SK-N-MC (cell line): Measurements from ENCODE around the gene PIGA.
"Not testable (repeated sequence)": the region's sequence is repeated elsewhere in the genome, so short reads cannot be mapped to it uniquely, and the experiment has no call there.

Experiments
- DNase-seq: peaks from one replicate; pipeline ENCODE4 v3.0.0-alpha.2; 2011; ENCODE audit warnings: low read depth, low spot score
- H3K27ac ChIP-seq: fragments of 200-600 bp; sonication (generic); 2 replicates; pipeline ENCODE4 v1.5.1; 2016; ENCODE audit warnings: mixed run types
- H3K36me3 ChIP-seq: fragments of 200-600 bp; sonication (generic); 2 replicates; pipeline ENCODE4 v1.6.1; 2017; ENCODE audit warnings: antibody characterized with exemption, low read length, mixed read lengths; ENCODE audit not compliant: insufficient read depth
- H3K4me3 ChIP-seq: fragments of 200-600 bp; sonication (generic); 2 replicates; pipeline ENCODE4 v1.5.1; 2016
- H3K9ac ChIP-seq: fragments of 200-600 bp; sonication (generic); 2 replicates; pipeline ENCODE4 v1.8.0; 2017; ENCODE audit warnings: mixed run types, mixed read lengths; ENCODE audit not compliant: insufficient read length
- H3K9me3 ChIP-seq: fragments of 200-600 bp; sonication (generic); 2 replicates; pipeline ENCODE4 v1.6.1; 2017; ENCODE audit warnings: low read depth, mild to moderate bottlenecking, antibody characterized with exemption, low read length, moderate library complexity, mixed read lengths
- EZH2 ChIP-seq: fragments of 200-600 bp; sonication (generic); IDR thresholded peaks from one replicate; pipeline ENCODE4 v1.6.1; 2017; ENCODE audit warnings: antibody characterized with exemption
- FOXP2 ChIP-seq: optimal IDR thresholded peaks from 2 replicates; pipeline ENCODE3; 2011; ENCODE audit warnings: mild to moderate bottlenecking, moderate library complexity; ENCODE audit not compliant: insufficient read depth; ENCODE audit errors: extremely low read length, control extremely low read depth
- POLR2AphosphoS5 ChIP-seq: IDR thresholded peaks from 2 replicates; pipeline ENCODE4 v1.6.1; 2012; ENCODE audit warnings: mild to moderate bottlenecking, low read depth, low read length, borderline replicate concordance

Gene PIGA

DNA sequence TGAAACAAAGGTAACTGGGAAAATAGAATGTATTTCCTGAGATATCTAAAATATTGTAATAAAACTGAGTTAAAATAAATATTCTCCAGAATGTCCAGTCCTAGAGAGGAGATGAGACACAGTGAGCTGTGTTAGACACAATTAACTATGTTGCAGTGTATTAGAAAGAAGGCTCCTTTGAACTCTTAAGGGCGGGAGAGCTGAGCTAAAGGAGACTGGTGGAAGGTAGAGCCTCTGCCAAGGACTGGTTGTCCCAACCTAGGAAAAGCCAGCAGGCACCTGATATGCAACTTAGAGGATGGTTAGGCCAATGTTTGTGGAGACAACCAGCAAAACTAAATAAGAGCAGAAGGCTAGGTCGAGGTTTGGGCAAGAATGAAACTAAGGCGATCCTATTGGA lies 24.2 kb downstream of the PIGA start:
- Histone ChIP-seq H3K36me3 (no peaks in the 10 kb centered on the region), H3K27ac (peak overlapping the region; percentile 49; the same call in 1 of the 2 replicates), H3K4me3 (no peak overlapping the region), H3K9ac (no peak overlapping the region), H3K9me3 (no peaks in the 10 kb centered on the region)
- TF ChIP-seq FOXP2 (no peak), EZH2 (no peak), POLR2AphosphoS5 (no peak)
- no peak for DNase-seq

GRCh38 chrX:15310117-15310516 lies 25.2 kb downstream of the PIGA start:
- peak overlapping the region; percentile 72 for H3K27ac ChIP-seq
- no peaks in the 10 kb centered on the region for H3K9me3 ChIP-seq
- H3K4me3 ChIP-seq: peak overlapping the region; percentile 31; the same call in 1 of the 2 replicates
- no peaks in the 10 kb centered on the region for H3K36me3 ChIP-seq
- no peak overlapping the region for H3K9ac ChIP-seq
- no peak for TF ChIP-seq EZH2
- TF ChIP-seq FOXP2: no peak
- TF ChIP-seq POLR2AphosphoS5: no peak
- DNase-seq: peak; percentile 70

- H3K27ac ChIP-seq, H3K4me3 ChIP-seq, H3K9me3 ChIP-seq, H3K36me3 ChIP-seq, H3K9ac ChIP-seq, DNase-seq: not testable (repeated sequence)
Observed at GRCh38 chrX:15305899-15306298, 29.4 kb downstream of the PIGA start.

- no peak for DNase-seq
- no peak for TF ChIP-seq FOXP2
- no peak for TF ChIP-seq POLR2AphosphoS5
- no peak for TF ChIP-seq EZH2
- Histone ChIP-seq H3K9me3 (no peaks in the 10 kb centered on the region), H3K36me3 (no peaks in the 10 kb centered on the region), H3K4me3 (no peak overlapping the region), H3K27ac (no peak overlapping the region), H3K9ac (no peak overlapping the region)
Observed at GRCh38 chrX:15301924-15302323, 33.4 kb downstream of the PIGA start.

GRCh38 chrX:15299941-15300851 lies 35.1 kb downstream of the PIGA start:
- no peaks in the 10 kb centered on the region for H3K36me3 ChIP-seq
- H3K4me3 ChIP-seq: no peak overlapping the region
- H3K9me3 ChIP-seq: no peaks in the 10 kb centered on the region
- H3K9ac ChIP-seq: no peak overlapping the region
- no peak for DNase-seq
- TF ChIP-seq POLR2AphosphoS5 (no peak), FOXP2 (no peak), EZH2 (no peak)
- no peak overlapping the region for H3K27ac ChIP-seq

GRCh38 chrX:15298780-15299179 lies 36.5 kb downstream of the PIGA start:
- TF ChIP-seq POLR2AphosphoS5 (no peak), EZH2 (no peak), FOXP2 (no peak)
- DNase-seq: no peak
- H3K9me3 ChIP-seq: no peaks in the 10 kb centered on the region
- peak overlapping the region; percentile 59 for H3K9ac ChIP-seq
- H3K36me3 ChIP-seq: no peaks in the 10 kb centered on the region
- peak overlapping the region; percentile 97 for H3K27ac ChIP-seq
- peak overlapping the region; percentile 66 for H3K4me3 ChIP-seq

- no peaks in the 10 kb centered on the region for H3K36me3 ChIP-seq
- TF ChIP-seq EZH2 (no peak), POLR2AphosphoS5 (peak; percentile 54), FOXP2 (no peak)
Observed at GRCh38 chrX:15298201-15298600, 37.1 kb downstream of the PIGA start.

DNA sequence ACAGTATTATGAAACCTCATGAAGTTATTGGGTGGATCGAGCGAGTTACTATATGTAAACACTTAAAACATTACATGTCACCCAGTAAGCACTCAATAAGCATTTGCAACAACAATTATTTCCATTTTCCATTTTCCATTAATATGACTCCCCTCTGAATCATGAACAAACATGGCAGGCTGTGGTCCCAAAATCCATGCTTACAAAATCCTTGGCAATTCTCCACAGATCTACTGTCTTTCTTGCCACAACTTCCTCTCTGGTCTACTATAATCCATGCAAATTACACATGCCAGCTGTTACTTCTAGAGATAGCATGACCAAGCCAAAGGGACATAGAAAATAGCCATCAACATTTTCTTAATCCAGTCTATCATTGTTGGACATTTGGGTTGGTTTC lies 41.9 kb downstream of the PIGA start:
- Histone ChIP-seq H3K27ac (no peak overlapping the region), H3K9me3 (no peaks in the 10 kb centered on the region), H3K4me3 (no peak overlapping the region), H3K36me3 (no peaks in the 10 kb centered on the region), H3K9ac (no peak overlapping the region)
- DNase-seq: no peak
- TF ChIP-seq POLR2AphosphoS5: no peak
- no peak for TF ChIP-seq EZH2
- TF ChIP-seq FOXP2: no peak

More at GRCh38 chrX:15298201-15298600, 37.1 kb downstream of the PIGA start:
- Histone ChIP-seq H3K9me3 (no peaks in the 10 kb centered on the region), H3K27ac (peak overlapping the region; percentile 97), H3K9ac (peak overlapping the region; percentile 59), H3K4me3 (peak overlapping the region; percentile 66)
- peak; percentile 24 for DNase-seq
